GM23338 (cell line): ENCODE measurements around the gene INSRR. TPM values are rescaled to one million over a fixed set of nuclear protein-coding genes. Genes with fewer than 3 reads are reported as not detected.

Experiments used
- ATAC-seq: fragments of 200-7000 bp; cut with Tn5 transposase; 3 replicates; pipeline ENCODE4 v1.9.1; 2020
- DNase-seq: peaks from one replicate; pipeline ENCODE4 v3.0.0-alpha.2; 2015; ENCODE audit warnings: low spot score
- H2AFZ ChIP-seq: fragments of 200-600 bp; sonication (generic); 2 replicates; pipeline ENCODE4 v1.8.0; 2016; ENCODE audit warnings: antibody characterized with exemption, mild to moderate bottlenecking, moderate library complexity
- H3F3A ChIP-seq: fragments of 200-600 bp; sonication (generic); replicated peaks from 2 replicates; pipeline ENCODE4 v1.8.0; 2017; ENCODE audit warnings: antibody characterized with exemption, mixed run types, low read depth
- H3K27ac ChIP-seq: fragments of 200-600 bp; sonication (generic); 2 replicates; pipeline ENCODE4 v1.6.1; 2016; ENCODE audit warnings: low read depth
- H3K27me3 ChIP-seq: fragments of 200-600 bp; sonication (generic); 2 replicates; pipeline ENCODE4 v1.8.0; 2016; ENCODE audit warnings: mild to moderate bottlenecking, mixed run types, moderate library complexity; ENCODE audit not compliant: insufficient read depth
- H3K36me3 ChIP-seq: fragments of 200-600 bp; sonication (generic); 2 replicates; pipeline ENCODE4 v1.8.0; 2016; ENCODE audit warnings: mild to moderate bottlenecking; ENCODE audit not compliant: insufficient read depth
- H3K4me1 ChIP-seq: fragments of 200-600 bp; sonication (generic); 2 replicates; pipeline ENCODE4 v1.8.0; 2016; ENCODE audit warnings: mild to moderate bottlenecking, moderate library complexity; ENCODE audit not compliant: insufficient read depth
- H3K4me2 ChIP-seq: fragments of 200-600 bp; sonication (generic); 2 replicates; pipeline ENCODE4 v1.7.1; 2017; ENCODE audit warnings: mixed run types
- H3K4me3 ChIP-seq: fragments of 200-600 bp; sonication (generic); 2 replicates; pipeline ENCODE4 v1.6.1; 2016; ENCODE audit warnings: mixed run types
- H3K79me2 ChIP-seq: fragments of 200-600 bp; sonication (generic); replicated peaks from 2 replicates; pipeline ENCODE4 v1.8.0; 2017; ENCODE audit warnings: mild to moderate bottlenecking; ENCODE audit not compliant: insufficient read depth
- H3K9me2 ChIP-seq: fragments of 200-600 bp; sonication (generic); 2 replicates; pipeline ENCODE4 v1.8.0; 2017; ENCODE audit not compliant: insufficient read depth
- H4K20me1 ChIP-seq: fragments of 200-600 bp; sonication (generic); replicated peaks from 2 replicates; pipeline ENCODE4 v1.8.0; 2017; ENCODE audit warnings: mild to moderate bottlenecking; ENCODE audit not compliant: insufficient read depth
- H3K27ac Mint-ChIP-seq: 2 replicates; pipeline ENCODE4 v1.8.0; 2020; ENCODE audit warnings: inconsistent platforms, mild to moderate bottlenecking, moderate library complexity, mixed read lengths
- H3K27me3 Mint-ChIP-seq: 3 replicates; pipeline ENCODE4 v1.8.0; 2022; ENCODE audit warnings: low read depth, mild to moderate bottlenecking, moderate library complexity, mixed read lengths, inconsistent platforms; ENCODE audit not compliant: insufficient read depth, poor library complexity
- H3K36me3 Mint-ChIP-seq: 3 replicates; pipeline ENCODE4 v1.8.0; 2021; ENCODE audit warnings: low read depth, mild to moderate bottlenecking, inconsistent platforms, moderate library complexity, mixed read lengths
- H3K4me1 Mint-ChIP-seq: 3 replicates; pipeline ENCODE4 v1.8.0; 2020; ENCODE audit warnings: mild to moderate bottlenecking, inconsistent platforms, mixed read lengths
- H3K4me3 Mint-ChIP-seq: 3 replicates; pipeline ENCODE4 v1.8.0; 2021; ENCODE audit warnings: moderate library complexity, mild to moderate bottlenecking, inconsistent platforms, mixed read lengths
- H3K9me3 Mint-ChIP-seq: 3 replicates; pipeline ENCODE4 v1.8.0; 2020; ENCODE audit warnings: moderate library complexity, mild to moderate bottlenecking, inconsistent platforms, mixed read lengths
- ETS1 ChIP-seq: IDR thresholded peaks from 2 replicates; pipeline ENCODE4 v1.6.1; 2016; ENCODE audit warnings: antibody characterized with exemption
- EZH2 ChIP-seq: fragments of 200-600 bp; sonication (generic); IDR thresholded peaks from one replicate; pipeline ENCODE4 v1.8.0; 2017; ENCODE audit warnings: antibody characterized with exemption, mild to moderate bottlenecking, low read depth; ENCODE audit not compliant: unreplicated experiment
- EZH2phosphoT487 ChIP-seq: fragments of 200-600 bp; sonication (generic); IDR thresholded peaks from one replicate; pipeline ENCODE4 v1.8.1; 2018; ENCODE audit warnings: antibody characterized with exemption; ENCODE audit not compliant: unreplicated experiment
- NANOG ChIP-seq: IDR thresholded peaks from 2 replicates; pipeline ENCODE4 v1.6.1; 2016; ENCODE audit warnings: antibody characterized with exemption, borderline replicate concordance
- POLR2AphosphoS5 ChIP-seq: IDR thresholded peaks from 2 replicates; pipeline ENCODE4 v1.6.1; 2016; ENCODE audit warnings: antibody characterized with exemption, low read depth
- REST ChIP-seq: IDR thresholded peaks from one replicate; pipeline ENCODE4 v1.6.1; 2018; ENCODE audit warnings: antibody characterized with exemption; ENCODE audit not compliant: unreplicated experiment
- STAT1 ChIP-seq: IDR thresholded peaks from one replicate; pipeline ENCODE4 v1.6.1; 2016; ENCODE audit warnings: antibody characterized with exemption; ENCODE audit not compliant: unreplicated experiment
- ZNF331 ChIP-seq: fragments of 250-450 bp; sonication (Bioruptor Pico); IDR thresholded peaks from 2 replicates; pipeline ENCODE4 v1.5.0; 2020; ENCODE audit warnings: low read depth, mild to moderate bottlenecking, moderate library complexity
- ZNF462 ChIP-seq: fragments of 250-450 bp; sonication (Bioruptor Pico); IDR thresholded peaks from 2 replicates; pipeline ENCODE4 v1.5.0; 2020; ENCODE audit warnings: mild to moderate bottlenecking, moderate library complexity
- polyA plus RNA-seq: library from polyadenylated mRNA; unstranded; fragments of >200 nt; fragmentation: Nextera tagmentation; extraction: Ambion mirVana; gene quantifications from 2 replicates; pipeline ENCODE4 v1.2.1, GENCODE V29; 2016
- total RNA-seq: library from RNA; depleted of rRNA; stranded (reverse); fragments of >200 nt; shearing (Covaris generic); gene quantifications from 2 replicates; pipeline ENCODE4 v1.2.3, GENCODE V29; 2014

INSRR gene
- total and polyA plus RNA-seq, 2 experiments from 2014 or later: not detected

- no peak for DNase-seq
- H3K4me3 Mint-ChIP-seq: no peak overlapping the region
- Histone ChIP-seq H3K4me1 (peaks cover 15% of the 10 kb centered on the region), H3K27ac (no peak overlapping the region), H3K27me3 (peaks cover 30% of the 10 kb centered on the region), H3K9me2 (no peaks in the 10 kb centered on the region), H3K4me3 (no peak overlapping the region), H3K36me3 (no peaks in the 10 kb centered on the region), H4K20me1 (peaks cover 4% of the 10 kb centered on the region), H2AFZ (no peak overlapping the region), H3F3A (0 out of 2 replicates have a peak, but pooled peaks cover 10% of the 10 kb centered on the region), H3K79me2 (no peaks in the 10 kb centered on the region), H3K4me2 (no peak overlapping the region)
- H3K4me1 Mint-ChIP-seq: peaks cover 28% of the 10 kb centered on the region
- TF ChIP-seq POLR2AphosphoS5 (no peak), ETS1 (no peak), STAT1 (no peak), ZNF331 (CRISPR knock-in tag) (no peak), ZNF462 (CRISPR knock-in tag) (no peak), REST (no peak), EZH2 (no peak), NANOG (no peak), EZH2phosphoT487 (no peak)
- H3K27ac Mint-ChIP-seq: no peak overlapping the region
- ATAC-seq: no peak
- H3K27me3 Mint-ChIP-seq: peaks cover 40% of the 10 kb centered on the region
- no peaks in the 10 kb centered on the region for H3K9me3 Mint-ChIP-seq
- H3K36me3 Mint-ChIP-seq: peaks cover 4% of the 10 kb centered on the region; the same call in 2 of the 3 replicates
These were observed 49.1 kb downstream of the INSRR start for GRCh38 chr1:156809711-156810366.
